MCF 10A (cell line): ENCODE results near the gene NDUFB7. TPM values are rescaled to one million over a fixed set of nuclear protein-coding genes. Genes with fewer than 3 reads are reported as not detected.

ENCODE experiments used
- BruUV-seq: library from RNA; stranded (reverse); fragments of 400-500 nt; replicated peaks from 2 replicates; lab custom pipeline; 2021; lab: Mats Ljungman, UMichigan
- CTCF ChIA-PET: fragments of 300-600 bp; sonication (Branson Sonifier 250); formaldehyde crosslinking; extraction: SDS; loops from one replicate; lab custom pipeline; 2021; ENCODE audit warnings: antibody characterized with exemption, inconsistent platforms; lab: Yijun Ruan, JAX
- POLR2A ChIA-PET: fragments of 300-600, 350-650 bp; sonication (Branson Sonifier 250); formaldehyde crosslinking; extraction: SDS; loops from one replicate; lab custom pipeline; 2020; ENCODE audit warnings: antibody characterized with exemption, inconsistent platforms; lab: Yijun Ruan, JAX
- DNase-seq: peaks from one replicate; pipeline ENCODE4 v3.0.0-alpha.2; 2018; ENCODE audit not compliant: unreplicated experiment
- H3K27ac Mint-ChIP-seq: one replicate; pipeline ENCODE4 v1.8.0; 2022; ENCODE audit warnings: mild to moderate bottlenecking, low read depth, mixed read lengths; ENCODE audit not compliant: unreplicated experiment
- H3K27me3 Mint-ChIP-seq: one replicate; pipeline ENCODE4 v1.8.0; 2022; ENCODE audit warnings: mixed read lengths; ENCODE audit not compliant: insufficient read depth, unreplicated experiment
- H3K36me3 Mint-ChIP-seq: one replicate; pipeline ENCODE4 v1.8.0; 2022; ENCODE audit warnings: mild to moderate bottlenecking, moderate library complexity, mixed read lengths; ENCODE audit not compliant: insufficient read depth, unreplicated experiment
- H3K4me1 Mint-ChIP-seq: one replicate; pipeline ENCODE4 v1.8.0; 2022; ENCODE audit warnings: mixed read lengths; ENCODE audit not compliant: insufficient read depth, unreplicated experiment
- H3K4me3 Mint-ChIP-seq: one replicate; pipeline ENCODE4 v1.8.0; 2022; ENCODE audit warnings: mild to moderate bottlenecking, moderate library complexity, mixed read lengths; ENCODE audit not compliant: unreplicated experiment
- H3K9me3 Mint-ChIP-seq: one replicate; pipeline ENCODE4 v1.8.0; 2022; ENCODE audit warnings: mixed read lengths; ENCODE audit not compliant: unreplicated experiment
- intact Hi-C: fragments of 100-400 bp; cut with micrococcal nuclease; formaldehyde crosslinking; loops from 2 replicates; pipeline ENCODE4 v1.14.1; 2022
- total RNA-seq: library from RNA; stranded (reverse); gene quantifications from 2 replicates; pipeline ENCODE4 v1.2.3, GENCODE V29; 2022
- TF ChIP-seq, protein P1 (sequence below): fragments of 200-600 bp; IDR thresholded peaks from one replicate; pipeline ENCODE4 v1.8.0; 2022; ENCODE audit warnings: antibody characterized with exemption, mild to moderate bottlenecking; ENCODE audit not compliant: unreplicated experiment

The NDUFB7 gene
- total RNA-seq, 1 experiment from 2014 or later: 153 TPM

DNA sequence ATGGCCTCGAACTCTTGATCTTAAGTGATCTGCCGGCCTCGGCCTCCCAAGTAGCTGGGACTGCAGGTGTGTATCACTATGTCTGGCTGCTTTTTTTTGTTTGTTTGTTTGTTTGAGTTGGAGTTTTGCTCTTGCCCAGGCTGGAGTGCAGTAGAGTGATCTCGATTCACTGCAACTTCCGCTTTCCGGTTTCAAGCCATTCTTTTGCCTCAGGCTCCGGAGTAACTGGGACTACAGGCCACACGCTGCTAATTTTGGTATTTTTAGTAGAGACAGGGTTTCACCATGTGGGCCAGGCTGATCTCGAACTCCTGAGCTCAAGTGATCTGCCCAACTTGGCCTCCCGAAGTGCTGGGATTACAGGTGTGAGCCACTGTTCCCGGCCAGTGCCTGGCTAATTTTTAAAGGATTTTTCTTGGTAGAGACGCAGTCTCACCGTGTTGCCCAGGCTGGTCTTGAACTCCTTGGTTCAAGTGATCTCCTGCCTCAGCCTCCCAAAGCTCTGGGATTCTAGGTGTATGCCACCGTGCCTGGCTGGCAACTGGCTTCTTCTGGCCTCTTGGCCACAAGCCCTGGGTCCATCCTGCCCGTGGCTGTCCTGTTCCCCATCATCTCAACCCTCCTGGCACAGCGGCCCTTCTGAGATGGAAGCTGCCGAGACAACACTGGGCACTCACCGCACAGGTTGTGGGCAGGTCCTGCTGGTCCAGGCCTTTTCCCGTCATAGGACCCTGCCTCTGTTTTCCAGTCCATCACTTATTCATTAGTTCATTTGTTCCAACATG is 30.9 kb downstream of the NDUFB7 start:
- POLR2A ChIA-PET: interaction anchor here (0.7 kb wide), 1 partner anchor 16 kb away, joined by 3 read pairs; no protein-coding TSS in a partner anchor
- no TSS peak for BruUV-seq
- no peak overlapping the region for H3K27ac Mint-ChIP-seq
- TF ChIP-seq, protein P1, sequence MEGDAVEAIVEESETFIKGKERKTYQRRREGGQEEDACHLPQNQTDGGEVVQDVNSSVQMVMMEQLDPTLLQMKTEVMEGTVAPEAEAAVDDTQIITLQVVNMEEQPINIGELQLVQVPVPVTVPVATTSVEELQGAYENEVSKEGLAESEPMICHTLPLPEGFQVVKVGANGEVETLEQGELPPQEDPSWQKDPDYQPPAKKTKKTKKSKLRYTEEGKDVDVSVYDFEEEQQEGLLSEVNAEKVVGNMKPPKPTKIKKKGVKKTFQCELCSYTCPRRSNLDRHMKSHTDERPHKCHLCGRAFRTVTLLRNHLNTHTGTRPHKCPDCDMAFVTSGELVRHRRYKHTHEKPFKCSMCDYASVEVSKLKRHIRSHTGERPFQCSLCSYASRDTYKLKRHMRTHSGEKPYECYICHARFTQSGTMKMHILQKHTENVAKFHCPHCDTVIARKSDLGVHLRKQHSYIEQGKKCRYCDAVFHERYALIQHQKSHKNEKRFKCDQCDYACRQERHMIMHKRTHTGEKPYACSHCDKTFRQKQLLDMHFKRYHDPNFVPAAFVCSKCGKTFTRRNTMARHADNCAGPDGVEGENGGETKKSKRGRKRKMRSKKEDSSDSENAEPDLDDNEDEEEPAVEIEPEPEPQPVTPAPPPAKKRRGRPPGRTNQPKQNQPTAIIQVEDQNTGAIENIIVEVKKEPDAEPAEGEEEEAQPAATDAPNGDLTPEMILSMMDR: no peak
- no peak for DNase-seq
- peaks cover 11% of the 10 kb centered on the region for H3K4me1 Mint-ChIP-seq
- H3K27me3 Mint-ChIP-seq: no peaks in the 10 kb centered on the region
- intact Hi-C loops: no loop called here
- CTCF ChIA-PET: interaction anchor here (0.7 to 1.3 kb wide), 2 partner anchors 16 to 757 kb away, joined by 3 read pairs; no protein-coding TSS in a partner anchor
- H3K9me3 Mint-ChIP-seq: no peaks in the 10 kb centered on the region
- peaks cover 12% of the 10 kb centered on the region for H3K36me3 Mint-ChIP-seq
- H3K4me3 Mint-ChIP-seq: no peak overlapping the region

DNA sequence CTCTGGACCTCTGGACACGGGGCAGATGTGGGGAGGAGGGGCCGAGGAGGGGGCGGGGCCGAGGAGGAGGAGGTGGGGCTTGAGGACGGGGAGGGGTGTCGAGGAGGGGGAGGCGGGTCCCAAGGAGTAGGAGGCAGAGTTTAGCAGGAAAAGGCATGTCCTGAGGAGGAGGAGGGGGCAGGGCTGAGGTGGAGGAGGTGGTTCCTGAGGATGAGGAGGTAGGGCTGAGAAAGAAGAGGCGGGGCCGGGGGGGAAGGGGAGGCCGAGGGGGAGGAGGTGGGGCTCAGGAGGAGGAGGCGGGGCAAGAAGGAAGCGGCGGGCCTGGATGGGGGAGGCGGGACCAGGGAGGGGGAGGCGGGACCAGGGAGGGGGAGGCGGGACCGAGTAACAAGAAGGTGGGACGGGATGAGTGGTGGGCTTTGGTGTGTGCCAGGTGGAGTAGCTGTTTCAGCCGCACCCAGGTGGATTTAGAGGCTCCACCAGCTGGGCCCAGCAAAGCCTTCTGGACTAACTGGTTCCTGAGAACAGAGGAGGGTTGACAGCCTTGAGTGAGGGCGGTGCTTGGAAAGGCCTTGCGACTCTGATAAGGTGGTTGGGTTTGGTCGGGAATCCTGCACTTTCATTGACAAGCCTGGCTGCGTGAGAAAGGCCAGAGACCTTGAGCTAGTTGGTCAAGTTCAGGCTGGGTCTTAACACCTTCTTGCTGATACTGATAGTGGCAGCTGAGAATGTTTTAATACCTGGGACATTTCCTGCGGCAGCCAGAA is 34.8 kb downstream of the NDUFB7 start:
- no peak overlapping the region for H3K27ac Mint-ChIP-seq
- no peaks in the 10 kb centered on the region for H3K9me3 Mint-ChIP-seq
- intact Hi-C loops: no loop called here
- ChIA-PET POLR2A (interaction anchor here (0.6 to 2.2 kb wide), 4 partner anchors 16 to 30 kb away, joined by 3 to 12 read pairs (median 3); partner anchors contain the start of gene DNAJB1), CTCF (interaction anchor here (0.6 to 3.3 kb wide), 3 partner anchors 14 to 1667 kb away, joined by 3 to 20 read pairs (median 3); no protein-coding TSS in a partner anchor)
- no peaks in the 10 kb centered on the region for H3K4me1 Mint-ChIP-seq
- no peaks in the 10 kb centered on the region for H3K27me3 Mint-ChIP-seq
- peaks cover 12% of the 10 kb centered on the region for H3K36me3 Mint-ChIP-seq
- no TSS peak for BruUV-seq
- TF ChIP-seq, protein P1: no peak
- DNase-seq: peak; percentile 93
- peak overlapping the region; percentile 33 for H3K4me3 Mint-ChIP-seq

GRCh38 chr19:14533450-14533849 is 38.4 kb downstream of the NDUFB7 start:
- H3K36me3 Mint-ChIP-seq: peaks cover 11% of the 10 kb centered on the region
- TF ChIP-seq, protein P1: no peak
- no peaks in the 10 kb centered on the region for H3K9me3 Mint-ChIP-seq
- intact Hi-C loops: no loop called here
- H3K27ac Mint-ChIP-seq: no peak overlapping the region
- BruUV-seq: no TSS peak
- no peak for DNase-seq
- peaks cover 6% of the 10 kb centered on the region for H3K4me1 Mint-ChIP-seq
- POLR2A ChIA-PET: interaction anchor here (0.7 to 2.1 kb wide), 2 partner anchors 15 to 292 kb away, joined by 3 to 11 read pairs; partner anchors contain the start of gene DNAJB1
- no peaks in the 10 kb centered on the region for H3K27me3 Mint-ChIP-seq
- H3K4me3 Mint-ChIP-seq: no peak overlapping the region
- CTCF ChIA-PET: interaction anchor here (0.6 to 1.3 kb wide), 3 partner anchors 40 to 185 kb away, joined by 4 to 5 read pairs (median 4); no protein-coding TSS in a partner anchor
